Prostate gland (tissue), 2 donors: ENCODE data around the gene ASS1.

Source experiments
- CTCF ChIP-seq, 4 experiments: fragments of 200-600 bp in 2 of 4; fragments of 450-650 bp in 2 of 4; sonication (generic) in 2 of 4; IDR thresholded peaks; 1 replicate in 3 of 4; 2 replicates in 1 of 4; pipeline ENCODE4 v1.5.1; 2016 to 2019; ENCODE audit warnings: antibody characterized with exemption in 4 of 4, mild to moderate bottlenecking in 2 of 4, moderate library complexity in 2 of 4
- POLR2A ChIP-seq: fragments of 450-650 bp; IDR thresholded peaks from one replicate; pipeline ENCODE4 v1.6.1; 2016; ENCODE audit warnings: antibody characterized with exemption, mild to moderate bottlenecking

- TF ChIP-seq CTCF (IDR thresholded peaks at IDR 0.05), result no peak
- no peak for TF ChIP-seq POLR2A
These were observed 55.1 kb downstream of the ASS1 start for GRCh38 chr9:130499804-130500263.
